Testis (tissue), 2 donors: ENCODE data around the gene GCN1.

ENCODE experiments used
- CTCF ChIP-seq, 3 experiments: fragments of 450-650 bp in 2 of 3; fragments of 200-600 bp in 1 of 3; sonication (generic) in 1 of 3; IDR thresholded peaks; one replicate each; pipeline ENCODE4 v1.5.1; 2016 to 2019; ENCODE audit warnings: antibody characterized with exemption in 3 of 3, mild to moderate bottlenecking in 2 of 3, moderate library complexity in 1 of 3
- POLR2A ChIP-seq: fragments of 450-650 bp; IDR thresholded peaks from one replicate; pipeline ENCODE4 v1.6.1; 2017; ENCODE audit warnings: antibody characterized with exemption, mild to moderate bottlenecking, moderate library complexity

DNA sequence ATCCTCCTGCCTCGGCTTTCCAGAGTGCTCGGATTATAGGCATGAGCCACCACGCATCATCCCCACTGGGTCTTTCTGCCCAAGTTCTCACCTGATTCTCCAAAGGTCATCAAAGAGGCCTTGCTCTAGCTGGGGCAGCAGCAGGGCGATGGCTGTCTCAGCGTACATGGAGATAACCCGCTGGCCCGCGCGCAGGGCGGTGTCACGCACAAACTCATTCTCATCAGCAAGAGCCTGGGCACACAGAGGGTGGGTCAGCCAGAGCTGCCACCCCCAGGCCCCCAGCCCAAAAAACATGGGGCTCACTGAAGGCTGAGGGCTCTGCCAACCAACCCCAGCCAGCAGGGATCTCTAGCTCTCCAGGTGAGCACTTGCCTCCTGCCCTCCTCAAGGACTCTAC lies 50.3 kb downstream of the GCN1 start:
- TF ChIP-seq CTCF (IDR thresholded peaks at IDR 0.05) (no peak), POLR2A (no peak)
